Measurements from ENCODE around the gene ULK4.

GRCh38 chr3:41490360-41490759 lies 471.5 kb downstream of the ULK4 start:
- no peak for TF ChIP-seq CTCF (IDR thresholded peaks at IDR 0.05)
- no peak for TF ChIP-seq POLR2A (IDR thresholded peaks at IDR 0.05)
